Cortex of kidney (tissue), 1 donor: ENCODE results near the gene KRTAP10-2.
"Not testable (repeated sequence)": the region's sequence is repeated elsewhere in the genome, so short reads cannot be mapped to it uniquely, and the experiment has no call there.

Experiments
- DNase-seq: peaks from one replicate; lab custom pipeline; 2025; lab: John Stamatoyannopoulos, UW

Gene KRTAP10-2

DNA sequence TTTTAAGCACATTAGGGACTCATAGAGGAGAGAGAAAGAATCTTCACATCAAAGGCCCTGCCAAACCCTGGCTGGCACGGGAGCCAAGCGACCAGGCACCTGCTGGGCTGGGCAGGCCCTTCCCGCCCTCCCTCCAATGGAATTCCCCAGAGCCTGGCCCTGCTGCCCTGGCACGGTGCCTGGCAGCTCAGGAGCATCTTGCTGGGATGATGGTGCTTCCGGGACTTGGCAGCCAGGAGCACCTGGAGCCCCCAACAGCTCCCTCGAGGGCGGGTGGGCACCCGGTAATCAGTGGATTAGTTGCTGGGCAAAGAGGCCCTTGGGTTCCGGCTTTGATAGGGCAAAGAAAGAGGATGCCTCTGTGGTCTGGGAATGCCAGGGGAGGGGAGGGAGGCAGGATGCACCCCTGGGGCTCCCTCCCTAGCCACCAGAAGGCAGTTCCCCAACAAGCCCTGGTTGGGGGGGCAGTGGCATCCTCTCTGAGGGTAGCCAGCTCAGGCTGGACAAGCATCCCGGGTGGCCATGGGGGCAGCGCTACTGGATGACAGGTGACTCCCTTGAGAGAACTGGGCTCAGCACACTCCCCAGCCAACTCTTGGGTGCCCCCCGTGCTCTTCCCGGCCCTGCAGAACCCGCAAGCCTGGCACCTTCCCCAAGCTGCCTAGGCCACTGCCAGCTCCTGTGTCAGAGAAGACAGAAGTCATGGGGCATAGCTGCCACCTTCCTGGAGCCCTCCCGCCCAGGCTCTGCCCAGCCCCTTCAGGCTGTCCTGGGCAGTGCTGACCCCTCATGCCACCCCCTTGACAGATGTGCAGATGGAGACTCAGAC, 37.7 kb downstream of the KRTAP10-2 start:
- no peak for DNase-seq

DNA sequence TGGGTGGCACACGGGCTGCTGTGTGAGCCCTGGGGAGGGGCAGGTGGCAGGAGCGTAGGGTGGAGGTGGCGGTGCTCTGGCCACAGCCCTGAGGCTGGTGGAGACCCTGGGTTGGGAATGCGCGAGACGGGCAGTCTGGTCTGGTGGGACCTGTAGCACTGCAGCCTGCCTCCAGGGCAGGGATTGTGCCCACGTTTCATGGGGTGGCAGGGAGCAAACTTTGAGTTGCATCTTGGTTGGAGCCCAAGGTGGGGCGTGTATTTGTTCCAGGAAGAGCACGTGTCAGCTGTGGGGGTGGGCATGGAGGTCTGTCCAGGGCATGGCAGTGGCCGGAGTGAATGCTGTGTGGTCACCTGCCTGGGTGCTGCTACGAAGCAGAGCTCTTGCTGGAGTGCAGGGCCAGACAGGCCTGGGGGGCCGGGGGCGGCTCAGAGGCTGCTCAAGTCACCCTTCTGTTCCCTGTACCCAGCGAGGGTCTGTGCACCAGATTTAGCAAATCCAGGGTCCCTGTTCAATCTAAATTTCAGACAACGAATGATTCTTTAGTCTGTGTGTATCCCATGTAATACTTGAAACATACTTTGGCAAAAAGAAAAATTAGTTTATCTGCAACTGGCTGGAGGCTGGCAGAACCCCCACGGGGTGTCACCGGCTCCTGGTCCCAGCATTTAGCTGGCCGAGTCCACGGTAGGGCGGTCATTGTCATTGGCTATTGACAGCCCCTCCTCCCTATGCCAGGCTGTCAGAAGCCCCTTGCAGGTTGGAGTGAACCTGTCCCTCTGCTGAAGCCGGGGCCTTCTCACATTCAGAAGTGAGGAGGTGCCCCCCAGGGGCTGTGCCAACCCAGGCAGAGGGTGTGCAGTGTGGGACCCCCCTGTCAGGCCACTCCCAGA, 38.6 kb downstream of the KRTAP10-2 start:
- DNase-seq: no peak

DNA sequence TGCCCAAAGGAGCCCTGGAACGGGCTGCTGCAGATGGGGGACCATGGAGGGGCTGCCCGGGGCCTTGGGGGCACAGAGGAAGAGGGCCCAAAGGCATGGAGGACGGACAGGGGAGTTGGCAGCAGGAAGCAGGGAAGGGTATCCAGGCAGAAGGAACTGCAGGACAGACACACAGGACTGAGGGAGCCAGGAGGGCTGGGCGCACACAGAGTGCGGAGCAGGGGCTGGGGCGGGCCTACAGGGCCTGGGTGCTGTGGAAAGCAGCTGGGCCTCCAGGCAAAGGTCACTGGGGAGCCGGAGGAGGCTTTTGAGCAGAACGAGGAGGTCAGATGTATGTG, 39.4 kb downstream of the KRTAP10-2 start:
- no peak for DNase-seq

DNA sequence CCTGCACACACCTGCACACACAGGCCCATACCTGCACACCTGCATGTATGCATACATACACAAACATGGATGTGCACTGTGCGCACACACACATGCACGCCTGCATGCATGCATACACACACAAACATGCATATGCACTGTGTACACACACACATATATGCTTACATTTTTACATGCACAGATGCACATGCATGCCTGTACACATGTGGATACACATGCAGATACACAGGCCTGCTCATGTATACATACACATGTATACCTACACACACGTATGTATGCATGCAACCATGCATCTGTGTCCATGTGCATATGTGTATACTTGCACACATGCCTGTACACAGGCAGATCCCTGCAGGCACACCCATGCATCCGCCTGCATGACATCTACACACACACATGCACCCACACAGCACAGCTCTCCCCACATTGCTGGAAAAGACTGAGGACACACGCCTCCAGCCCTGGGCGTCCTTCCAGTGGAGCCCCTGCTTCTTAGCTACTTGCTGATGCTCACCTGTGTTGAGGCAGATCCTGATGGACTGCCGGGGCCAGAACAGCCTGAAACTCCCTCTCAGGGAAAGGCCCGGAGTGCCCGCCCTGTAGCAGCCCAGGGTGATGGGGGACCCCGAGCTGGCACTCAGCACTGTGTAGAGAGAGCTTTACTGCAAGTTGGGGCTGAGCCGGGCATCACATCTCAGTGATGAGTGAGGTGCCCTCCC, 39.9 kb downstream of the KRTAP10-2 start:
- DNase-seq: no peak

DNA sequence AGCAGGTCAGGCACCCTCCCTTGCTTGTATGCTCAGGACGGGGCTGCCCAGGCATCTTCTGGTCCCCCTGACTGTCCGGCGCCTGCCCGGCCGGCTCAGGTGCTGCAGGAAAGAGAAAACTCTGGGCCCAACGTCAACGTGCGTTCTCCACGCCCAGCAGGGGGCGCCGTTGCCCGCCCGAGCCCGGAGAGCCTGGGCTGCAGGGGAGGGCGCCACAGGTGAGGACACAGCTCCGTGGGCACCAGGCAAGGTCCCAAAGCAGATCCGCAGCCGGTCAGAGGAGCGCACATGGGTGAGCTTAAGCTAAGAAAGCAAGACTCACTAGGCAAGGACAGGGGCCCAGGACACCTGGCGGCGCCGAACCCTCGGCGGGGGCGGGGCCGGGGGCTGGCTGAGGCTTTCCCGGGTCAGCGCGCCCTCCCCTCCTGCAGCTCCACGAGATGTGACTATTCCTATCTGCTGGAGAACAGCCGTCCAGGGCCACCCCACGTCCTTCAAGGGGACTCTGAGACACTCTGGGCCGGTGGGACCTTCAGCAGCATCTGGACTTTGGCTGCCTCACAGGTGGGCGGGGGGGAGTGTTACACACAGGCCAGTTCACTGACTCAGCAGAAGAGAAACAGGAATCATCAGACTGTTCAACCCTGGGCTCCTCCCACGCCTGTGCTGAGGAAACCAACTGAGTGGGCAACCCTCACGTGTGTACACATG, 40.6 kb downstream of the KRTAP10-2 start:
- no peak for DNase-seq

GRCh38 chr21:44510109-44510507, 41.2 kb downstream of the KRTAP10-2 start:
- DNase-seq: no peak

DNA sequence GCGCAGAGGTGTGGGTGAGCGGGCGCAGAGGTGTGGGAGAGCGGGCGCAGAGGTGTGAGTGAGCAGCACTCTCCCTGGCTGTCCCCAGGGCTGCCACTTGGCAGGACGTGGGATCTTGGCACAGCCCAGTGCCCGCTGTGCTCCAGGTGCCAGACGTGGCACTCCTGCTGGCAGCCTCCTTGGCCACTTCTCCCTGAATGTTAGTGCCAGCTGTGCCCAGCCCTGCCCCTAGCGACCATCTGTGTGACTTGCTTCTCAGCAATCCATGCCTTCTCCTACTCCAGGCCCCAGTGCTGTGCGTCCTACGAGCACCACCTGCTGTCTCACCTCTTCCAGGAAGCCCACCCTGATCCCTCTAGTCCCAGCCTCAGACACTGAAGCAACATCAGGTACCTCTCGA, 41.8 kb downstream of the KRTAP10-2 start:
- no peak for DNase-seq

DNA sequence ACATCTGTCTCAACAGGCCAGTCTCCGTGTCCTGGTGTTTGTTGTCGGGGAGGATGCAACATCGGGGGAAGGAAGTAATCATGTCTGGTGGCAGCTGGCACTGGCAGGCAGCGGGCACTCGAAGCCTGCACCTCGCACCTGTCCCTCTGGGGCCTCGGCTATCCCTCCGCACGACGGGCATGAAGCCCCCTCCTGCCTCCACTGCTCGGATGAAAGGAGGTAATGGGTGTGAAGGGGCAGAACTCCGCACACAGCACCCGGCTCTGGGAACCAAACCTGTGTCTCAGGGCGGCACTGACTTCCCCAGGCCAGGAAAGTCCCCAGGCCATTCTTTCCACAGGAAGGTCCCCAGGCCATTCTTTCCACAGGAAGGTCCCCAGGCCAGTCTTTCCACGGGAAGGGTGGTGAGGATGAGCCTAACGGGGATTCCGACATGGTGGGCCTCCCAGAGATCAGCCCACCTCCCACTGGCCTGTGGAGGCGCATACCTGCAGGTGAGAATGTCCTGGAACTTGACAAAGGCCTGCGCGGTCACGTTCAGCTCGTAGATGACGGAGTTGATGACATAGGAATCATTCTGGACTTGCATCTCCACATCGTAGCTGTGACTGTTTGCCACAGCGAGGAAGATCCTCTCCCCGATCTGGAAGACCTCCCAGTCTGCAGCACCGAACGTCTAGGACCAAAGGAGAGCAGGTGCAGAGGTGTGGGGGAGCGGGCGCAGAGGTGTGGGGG, 42.4 kb downstream of the KRTAP10-2 start:
- DNase-seq: no peak

DNA sequence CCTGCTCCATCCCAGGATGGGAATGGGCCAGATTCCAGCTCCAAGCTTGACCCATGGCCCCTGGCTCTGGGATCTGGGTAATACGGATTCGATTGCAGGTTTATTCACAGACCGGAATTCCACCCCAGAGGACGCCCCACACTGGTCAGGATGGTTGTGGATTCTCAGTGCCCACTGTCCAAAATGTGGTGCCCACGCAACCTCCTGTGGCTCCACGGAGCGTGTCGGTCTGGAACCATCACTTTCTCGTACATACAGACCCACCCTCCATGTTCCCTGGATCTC, 42.9 kb downstream of the KRTAP10-2 start:
- DNase-seq: no peak

DNA sequence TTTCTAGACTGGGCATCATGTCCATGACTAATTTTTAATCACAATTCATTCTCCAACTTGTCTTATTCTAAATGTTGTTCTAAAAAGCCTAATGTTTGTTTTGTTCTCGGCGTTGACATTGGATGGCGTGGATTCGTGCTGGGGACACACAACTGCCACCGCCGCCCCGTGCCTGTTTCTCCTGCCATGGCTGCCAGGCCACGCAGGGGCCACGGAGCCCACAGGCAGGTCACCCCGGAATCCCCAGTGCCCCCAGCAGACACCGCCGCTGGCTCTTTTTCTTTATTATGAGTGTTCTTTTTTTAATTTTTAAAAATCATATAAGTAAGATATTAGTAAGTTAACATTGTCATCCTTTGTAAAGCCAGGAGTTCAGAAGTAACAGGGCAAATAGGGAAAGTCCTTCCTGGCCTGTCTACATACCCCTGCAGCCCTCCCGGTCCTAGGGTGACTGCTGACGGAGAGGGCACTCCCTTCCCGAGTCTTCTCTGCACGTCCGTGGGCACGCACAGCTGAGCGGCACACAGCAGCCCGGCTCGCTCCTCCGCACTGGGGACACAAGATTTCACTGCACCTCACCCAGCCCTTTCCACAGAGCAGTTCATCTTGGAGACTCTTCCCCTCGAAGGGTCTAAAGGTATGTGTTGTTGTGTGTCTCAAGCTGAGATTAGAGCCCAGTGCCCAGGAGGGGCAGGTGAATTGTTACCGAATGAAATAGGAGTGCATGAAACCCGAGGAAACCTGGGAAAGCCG, 43.5 kb downstream of the KRTAP10-2 start:
- no peak for DNase-seq

DNA sequence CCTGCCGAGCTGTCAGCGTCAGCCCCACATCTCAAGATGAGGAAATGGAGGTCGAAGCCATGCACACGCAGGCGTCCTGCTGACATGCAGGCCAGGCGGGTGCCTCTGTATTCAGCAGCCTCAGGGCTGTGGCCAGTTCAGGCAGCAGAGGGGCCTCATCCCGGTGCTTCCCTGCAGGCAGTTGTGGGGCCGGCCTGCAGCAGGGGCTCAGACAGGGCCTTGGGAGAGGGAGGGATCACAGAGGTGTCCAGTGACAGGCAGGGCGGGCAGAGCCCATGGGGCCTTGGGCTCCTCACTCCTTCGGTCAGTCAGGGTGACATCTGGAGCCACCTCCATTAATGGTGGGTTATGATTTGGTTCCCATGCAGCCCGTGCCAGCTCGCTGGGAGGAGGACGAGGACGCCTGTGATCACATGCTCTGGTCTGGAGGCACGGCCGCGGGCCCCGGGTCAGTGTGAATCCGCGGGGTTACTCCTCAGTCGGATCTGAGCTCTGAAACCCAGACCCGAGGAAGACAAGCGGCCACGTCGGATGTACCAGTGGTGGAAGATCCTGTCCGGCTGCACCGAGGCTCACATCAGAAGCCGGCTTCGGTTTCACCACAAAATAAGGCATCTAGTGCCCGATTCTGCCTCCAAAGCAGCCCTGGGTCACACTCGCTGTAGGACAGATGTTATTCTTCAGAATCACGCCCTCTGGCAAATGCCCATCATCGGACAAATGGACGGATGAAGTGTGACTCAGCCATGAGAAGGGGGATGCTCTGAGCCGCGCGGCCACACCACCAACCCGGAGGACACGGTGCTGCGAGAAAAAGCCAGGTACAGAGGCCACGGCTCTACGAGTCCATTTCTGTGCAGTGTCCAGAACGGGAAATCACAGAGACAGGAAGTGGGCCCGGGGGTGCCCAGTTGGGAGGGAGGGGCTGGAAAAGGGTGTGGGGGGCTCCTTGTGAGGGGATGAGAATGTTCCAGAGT, 44.7 kb downstream of the KRTAP10-2 start:
- DNase-seq: no peak

DNA sequence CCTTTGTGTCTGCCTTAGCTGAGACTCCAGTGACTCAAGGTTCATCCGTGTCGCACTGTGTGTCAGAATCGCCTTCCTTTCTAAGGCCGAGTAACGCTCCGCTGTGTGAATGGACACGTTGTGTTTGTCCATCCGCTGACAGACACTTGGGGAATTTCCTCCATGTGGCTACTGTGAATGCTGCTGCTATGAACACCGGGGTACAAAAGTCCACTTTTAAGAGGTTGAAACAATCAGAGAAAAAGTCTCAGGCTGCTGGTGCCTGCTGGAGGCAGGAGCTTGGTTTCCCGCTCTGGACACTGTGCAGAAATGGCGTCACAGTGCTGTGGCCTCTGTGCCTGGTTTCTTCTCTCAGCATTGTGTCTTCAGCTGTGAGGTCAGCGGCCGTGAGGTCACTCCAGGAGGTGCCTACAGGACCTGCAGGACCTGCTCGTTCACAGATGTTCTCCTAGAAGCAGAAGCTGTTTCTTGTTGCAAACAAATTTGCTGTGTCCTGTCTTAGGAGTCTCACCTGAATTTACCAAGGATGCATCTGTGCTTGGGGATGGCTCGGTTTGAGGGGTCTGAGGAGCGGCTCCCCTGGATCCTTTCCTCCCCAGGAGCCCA, 45.5 kb downstream of the KRTAP10-2 start:
- no peak for DNase-seq

GRCh38 chr21:44503901-44504399, 47.4 kb downstream of the KRTAP10-2 start:
- DNase-seq: no peak

DNA sequence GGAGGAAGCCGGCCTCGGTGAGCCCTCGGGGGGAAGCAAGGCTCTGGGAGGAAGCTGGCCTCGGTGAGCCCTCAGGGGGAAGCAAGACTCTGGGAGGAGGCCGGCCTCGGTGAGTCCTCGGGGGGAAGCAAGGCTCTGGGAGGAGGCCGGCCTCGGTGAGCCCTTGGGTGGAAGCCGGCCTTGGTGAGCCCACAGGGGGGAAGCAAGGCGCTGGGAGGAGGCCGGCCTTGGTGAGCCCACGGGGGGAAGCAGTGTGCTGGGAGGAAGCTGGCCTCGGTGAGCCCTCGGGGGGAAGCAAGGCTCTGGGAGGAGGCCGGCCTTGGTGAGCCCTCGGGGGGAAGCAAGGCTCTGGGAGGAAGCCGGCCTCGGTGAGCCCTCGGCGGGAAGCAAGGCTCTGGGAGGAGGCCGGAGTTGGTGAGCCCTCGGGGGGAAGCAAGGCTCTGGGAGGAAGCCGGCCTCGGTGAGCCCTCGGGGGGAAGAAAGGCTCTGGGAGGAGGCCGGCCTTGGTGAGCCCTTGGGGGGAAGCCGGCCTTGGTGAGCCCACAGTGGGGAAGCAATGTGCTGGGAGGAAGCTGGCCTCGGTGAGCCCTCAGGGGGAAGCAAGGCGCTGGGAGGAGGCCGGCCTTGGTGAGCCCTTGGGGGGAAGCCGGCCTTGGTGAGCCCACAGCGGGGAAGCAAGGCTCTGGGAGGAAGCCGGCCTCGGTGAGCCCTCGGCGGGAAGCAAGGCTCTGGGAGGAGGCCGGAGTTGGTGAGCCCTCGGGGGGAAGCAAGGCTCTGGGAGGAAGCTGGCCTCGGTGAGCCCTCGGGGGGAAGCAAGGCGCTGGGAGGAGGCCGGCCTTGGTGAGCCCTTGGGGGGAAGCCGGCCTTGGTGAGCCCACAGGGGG, 48.1 kb downstream of the KRTAP10-2 start:
- DNase-seq: not testable (repeated sequence)

- DNase-seq: no peak
These were observed 48.9 kb downstream of the KRTAP10-2 start for GRCh38 chr21:44502171-44502958.
